ENCODE data around the gene SLC1A5.
"Not testable (repeated sequence)": the region's sequence is repeated elsewhere in the genome, so short reads cannot be mapped to it uniquely, and the experiment has no call there.

Gene SLC1A5

DNA sequence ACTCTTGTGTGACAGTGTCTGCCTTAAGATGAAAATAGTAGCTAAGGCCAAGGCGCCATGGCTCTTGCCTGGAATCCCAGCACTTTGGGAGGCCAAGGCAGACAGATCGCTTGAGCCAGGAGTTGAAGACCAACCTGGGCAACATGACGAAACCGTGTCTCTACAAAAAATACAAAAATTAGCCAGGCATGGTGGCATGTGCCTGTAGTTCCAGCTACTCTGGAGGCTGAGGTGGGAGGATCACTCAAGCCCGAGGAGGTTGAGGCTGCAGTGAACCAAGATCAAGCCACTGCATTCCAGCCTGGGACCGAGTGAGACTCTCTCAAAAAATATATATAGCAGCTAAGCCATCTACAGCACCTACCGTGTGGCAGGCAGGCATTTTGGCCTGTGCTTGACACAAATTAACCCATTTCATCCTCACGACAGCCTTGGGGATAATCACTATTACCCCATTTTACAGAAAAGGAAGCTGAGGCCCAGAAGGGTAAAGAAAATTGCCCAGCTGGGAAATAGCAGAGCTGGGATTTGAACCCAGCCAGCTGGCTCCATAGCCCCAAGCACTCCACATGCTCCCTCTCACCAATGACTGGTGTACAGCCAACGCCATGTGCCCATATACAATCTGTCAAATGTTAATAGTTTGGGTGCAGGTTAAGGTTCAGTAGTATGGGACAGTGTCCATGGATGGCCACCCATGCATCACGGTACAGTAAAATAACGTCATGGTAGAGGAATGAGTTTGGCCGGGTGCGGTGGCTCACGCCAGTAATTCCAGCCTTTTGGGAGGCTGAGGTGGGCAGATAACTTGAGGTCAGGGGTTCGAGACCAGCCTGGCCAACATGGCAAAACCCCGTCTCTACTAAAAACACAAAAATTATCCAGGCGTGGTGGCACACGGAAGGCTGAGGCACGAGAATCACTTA, 3.1 kb downstream of the SLC1A5 start:
- Histone ChIP-seq H3K9me3 (ENCODE audit: severe bottlenecking) (peaks cover 3% of the 10 kb centered on the region), H3K36me3 (peaks cover 58% of the 10 kb centered on the region), H3K4me3 (ENCODE audit: low read depth, low read length) (peak overlapping the region; percentile 67; the same call in 1 of the 2 replicates), H3K27ac (peak overlapping the region; percentile 93), H3K27me3 (ENCODE audit: insufficient read depth, low read depth, severe bottlenecking) (no peaks in the 10 kb centered on the region)
- TF ChIP-seq, protein P1, sequence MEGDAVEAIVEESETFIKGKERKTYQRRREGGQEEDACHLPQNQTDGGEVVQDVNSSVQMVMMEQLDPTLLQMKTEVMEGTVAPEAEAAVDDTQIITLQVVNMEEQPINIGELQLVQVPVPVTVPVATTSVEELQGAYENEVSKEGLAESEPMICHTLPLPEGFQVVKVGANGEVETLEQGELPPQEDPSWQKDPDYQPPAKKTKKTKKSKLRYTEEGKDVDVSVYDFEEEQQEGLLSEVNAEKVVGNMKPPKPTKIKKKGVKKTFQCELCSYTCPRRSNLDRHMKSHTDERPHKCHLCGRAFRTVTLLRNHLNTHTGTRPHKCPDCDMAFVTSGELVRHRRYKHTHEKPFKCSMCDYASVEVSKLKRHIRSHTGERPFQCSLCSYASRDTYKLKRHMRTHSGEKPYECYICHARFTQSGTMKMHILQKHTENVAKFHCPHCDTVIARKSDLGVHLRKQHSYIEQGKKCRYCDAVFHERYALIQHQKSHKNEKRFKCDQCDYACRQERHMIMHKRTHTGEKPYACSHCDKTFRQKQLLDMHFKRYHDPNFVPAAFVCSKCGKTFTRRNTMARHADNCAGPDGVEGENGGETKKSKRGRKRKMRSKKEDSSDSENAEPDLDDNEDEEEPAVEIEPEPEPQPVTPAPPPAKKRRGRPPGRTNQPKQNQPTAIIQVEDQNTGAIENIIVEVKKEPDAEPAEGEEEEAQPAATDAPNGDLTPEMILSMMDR (IDR thresholded peaks at IDR 0.05; ENCODE audit: low read depth, low read length): no peak
- DNase-seq: no peak

DNA sequence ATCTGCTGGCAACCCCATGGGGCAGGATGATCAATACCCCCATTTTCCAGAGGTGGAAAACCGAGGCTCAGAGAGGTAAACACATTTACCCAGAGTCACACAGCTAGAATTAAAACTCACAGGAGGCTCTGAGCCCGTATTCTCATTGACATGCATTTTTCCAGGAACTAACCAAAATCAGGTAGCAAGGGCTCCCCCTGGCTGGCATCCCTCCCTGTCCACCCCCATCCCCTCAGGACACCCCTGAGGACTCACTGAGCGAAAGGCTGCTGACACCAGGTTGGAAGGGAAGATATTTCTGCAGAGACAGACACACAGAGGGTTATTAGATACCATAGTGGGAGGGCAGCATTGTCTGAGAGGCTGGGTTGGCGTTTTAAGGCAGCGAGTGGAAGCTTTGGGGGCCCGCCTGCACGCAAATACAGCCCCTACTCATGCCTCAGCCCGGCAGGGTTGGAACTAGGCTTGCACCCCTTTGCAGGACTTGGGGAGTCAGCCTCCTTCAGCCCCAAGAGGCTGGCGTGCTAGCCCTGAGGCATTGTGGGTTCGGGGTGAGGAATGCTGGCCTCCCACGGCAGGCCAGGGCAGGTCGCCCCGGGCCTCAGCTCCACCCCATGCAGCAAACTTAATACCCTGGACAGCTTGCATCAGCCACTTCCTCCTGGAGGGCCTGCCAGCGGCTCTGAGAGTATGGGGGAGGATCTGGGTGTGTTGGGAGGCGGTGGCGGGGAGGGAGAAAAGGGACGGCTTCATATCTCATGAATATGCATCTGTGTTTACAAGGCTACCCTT, 3.9 kb downstream of the SLC1A5 start:
- TF ChIP-seq, protein P1 (IDR thresholded peaks at IDR 0.05; ENCODE audit: low read depth, low read length): no peak
- H3K9me3 ChIP-seq (ENCODE audit: severe bottlenecking): peaks cover 3% of the 10 kb centered on the region
- peak overlapping the region; percentile 25 for H3K4me3 ChIP-seq (ENCODE audit: low read depth, low read length)
- peak overlapping the region; percentile 93 for H3K27ac ChIP-seq
- H3K27me3 ChIP-seq (ENCODE audit: insufficient read depth, low read depth, severe bottlenecking): no peaks in the 10 kb centered on the region
- DNase-seq: peak; percentile 78
- peaks cover 66% of the 10 kb centered on the region for H3K36me3 ChIP-seq

- Histone ChIP-seq H3K27me3 (ENCODE audit: insufficient read depth, low read depth, severe bottlenecking) (no peaks in the 10 kb centered on the region), H3K27ac (no peak overlapping the region), H3K4me3 (ENCODE audit: low read depth, low read length) (no peak overlapping the region), H3K9me3 (ENCODE audit: severe bottlenecking) (no peaks in the 10 kb centered on the region), H3K36me3 (peaks cover 74% of the 10 kb centered on the region)
- TF ChIP-seq, protein P1 (IDR thresholded peaks at IDR 0.05; ENCODE audit: low read depth, low read length): no peak
- no peak for DNase-seq
Observed at GRCh38 chr19:46783670-46784069, 4.7 kb downstream of the SLC1A5 start.

DNA sequence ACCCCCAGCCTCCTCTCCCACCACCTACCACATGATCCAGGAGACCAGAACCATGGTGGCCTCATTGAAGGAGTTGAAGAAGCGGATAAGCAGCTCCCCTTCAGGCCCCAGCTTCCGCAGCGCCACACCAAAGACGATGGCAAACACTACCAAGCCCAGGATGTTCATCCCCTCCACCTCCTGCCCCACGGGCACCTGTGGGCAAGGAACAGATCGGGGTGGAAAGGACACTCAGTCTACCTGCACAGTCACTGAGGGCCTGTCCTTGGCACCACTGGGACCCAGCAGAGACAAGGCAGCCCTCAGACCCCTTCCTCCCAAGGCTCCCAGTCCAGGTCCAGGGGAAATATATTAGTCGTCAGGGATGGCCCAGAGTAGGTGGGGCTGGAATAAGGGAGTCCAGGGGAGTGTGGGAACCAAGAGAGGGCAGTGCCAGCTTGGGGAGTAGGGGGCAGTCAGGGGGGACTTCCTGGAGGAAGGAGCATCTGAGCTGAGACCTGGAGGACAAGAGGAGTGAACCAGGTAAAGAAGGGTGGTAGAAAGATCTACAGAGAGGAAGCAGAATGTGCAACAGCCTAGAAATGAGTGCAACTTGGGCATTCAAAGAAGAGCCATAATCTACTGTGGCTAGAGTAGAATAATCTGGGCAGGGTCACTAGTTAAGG, 5.9 kb downstream of the SLC1A5 start:
- Histone ChIP-seq H3K36me3 (peaks cover 85% of the 10 kb centered on the region), H3K27me3 (ENCODE audit: insufficient read depth, low read depth, severe bottlenecking) (no peaks in the 10 kb centered on the region), H3K4me3 (ENCODE audit: low read depth, low read length) (no peak overlapping the region), H3K27ac (no peak overlapping the region), H3K9me3 (ENCODE audit: severe bottlenecking) (no peaks in the 10 kb centered on the region)
- DNase-seq: no peak
- TF ChIP-seq, protein P1 (IDR thresholded peaks at IDR 0.05; ENCODE audit: low read depth, low read length): no peak

DNA sequence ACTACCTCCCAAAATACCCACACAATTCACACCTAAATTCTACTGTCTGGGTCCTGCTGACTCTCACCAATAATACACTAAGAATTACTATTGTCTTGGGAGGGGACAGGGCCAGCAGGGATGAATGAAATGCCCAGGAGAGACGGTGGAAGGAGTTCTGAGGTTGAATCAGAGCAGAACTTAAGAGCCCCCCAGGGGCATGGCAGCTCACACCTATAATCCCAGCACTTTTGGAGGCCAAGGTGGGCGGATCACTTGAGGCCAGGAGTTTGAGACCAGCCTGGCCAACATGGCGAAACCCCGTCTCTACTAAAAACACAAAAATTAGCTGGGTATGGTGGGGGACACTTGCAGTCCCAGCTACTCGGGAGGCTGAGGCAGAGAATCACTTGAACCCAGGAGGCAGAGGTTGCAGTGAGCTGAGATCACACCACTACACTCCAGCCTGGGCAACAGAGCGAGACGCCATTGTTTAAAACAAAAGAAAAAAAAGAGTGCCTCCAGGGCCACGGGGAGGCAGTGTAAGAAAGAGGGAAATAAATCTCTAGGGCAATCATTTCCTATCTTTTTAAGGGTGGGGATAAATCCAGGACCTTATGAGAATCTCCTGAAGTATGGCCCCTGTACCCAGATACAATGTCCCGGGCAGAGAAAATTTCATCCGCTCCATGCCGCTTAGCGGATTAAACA, 10.3 kb downstream of the SLC1A5 start:
- H3K36me3 ChIP-seq: peaks cover 87% of the 10 kb centered on the region
- DNase-seq, H3K27ac ChIP-seq: not testable (repeated sequence)

More for the DNA sequence above, 10.3 kb downstream of the SLC1A5 start:
- H3K4me3 ChIP-seq (ENCODE audit: low read depth, low read length); H3K9me3 ChIP-seq (ENCODE audit: severe bottlenecking); H3K27me3 ChIP-seq (ENCODE audit: insufficient read depth, low read depth, severe bottlenecking): not testable (repeated sequence)
